Ovary (tissue), 9 donors: ENCODE data around the gene SLC25A39. TPM values are rescaled to one million over a fixed set of nuclear protein-coding genes. Genes with fewer than 3 reads are reported as not detected.
"Not testable (repeated sequence)": the region's sequence is repeated elsewhere in the genome, so short reads cannot be mapped to it uniquely, and the experiment has no call there.

Experiments
- DNase-seq, 5 donors: peaks; one replicate each; pipeline ENCODE4 v3.0.0-alpha.2; 2019 to 2020
- H3K27ac ChIP-seq, 2 donors: fragments of 200-600 bp; one replicate each; pipeline versions ENCODE4 v1.5.1 to v1.8.0; 2019 to 2022
- H3K27me3 ChIP-seq: fragments of 200-600 bp; one replicate; pipeline ENCODE4 v1.8.0; 2022
- H3K36me3 ChIP-seq: fragments of 200-600 bp; sonication (generic); one replicate; pipeline ENCODE4 v1.5.1; 2019
- H3K4me1 ChIP-seq: one replicate; pipeline ENCODE4 v1.8.1; 2013; ENCODE audit warnings: mild to moderate bottlenecking, moderate library complexity; ENCODE audit not compliant: insufficient read depth
- H3K4me3 ChIP-seq: fragments of 200-600 bp; sonication (generic); one replicate; pipeline ENCODE4 v1.5.1; 2017
- H3K9me3 ChIP-seq, 2 donors: fragments of 200-600 bp in 1 of 2; sonication (generic) in 1 of 2; one replicate each; pipeline versions ENCODE4 v1.5.1 to v1.8.1; 2013 to 2019; ENCODE audit warnings: mild to moderate bottlenecking in 1 of 2, moderate library complexity in 1 of 2
- CTCF ChIP-seq, 3 donors: fragments of 450-650 bp in 2 of 3; fragments of 200-600 bp in 1 of 3; IDR thresholded peaks; one replicate each; pipeline versions ENCODE4 v1.5.1 to v1.8.0; 2016 to 2022; ENCODE audit warnings: antibody characterized with exemption in 3 of 3, mild to moderate bottlenecking in 1 of 3
- EP300 ChIP-seq: sonication (generic); formaldehyde crosslinking; IDR thresholded peaks from one replicate; pipeline ENCODE4 v1.6.1; 2017; ENCODE audit warnings: antibody characterized with exemption
- POLR2A ChIP-seq: fragments of 450-650 bp; IDR thresholded peaks from one replicate; pipeline ENCODE4 v1.6.1; 2017; ENCODE audit warnings: antibody characterized with exemption, mild to moderate bottlenecking, moderate library complexity
- WGBS, 3 donors: extraction: QIAGEN DNeasy Blood & Tissue Kit in 1 of 3; methylation state at CpG; one replicate each; pipeline versions ENCODE4 v1.1.5 to v1.1.7; 2013 to 2017; 5-methylcytosine and 5-hydroxymethylcytosine counted together
- intact Hi-C, 4 donors: fragments of 100-400 bp; cut with DNase I; formaldehyde crosslinking; loops; one replicate each; pipeline versions ENCODE4 v1.11.0 to v1.15.1; 2022 to 2023
- polyA plus RNA-seq, 2 donors: library from polyadenylated mRNA; stranded (reverse); fragments of 200-250 nt in 1 of 2; fragments of 350-450 nt in 1 of 2; fragmentation: Illumina TruSeq in 1 of 2; extraction: RNeasy Lipid Tissue Mini Kit (QIAGEN cat#74804) in 1 of 2; gene quantifications; one replicate each; pipeline ENCODE4 v1.2.3, GENCODE V29; 2013 to 2014
- total RNA-seq, 7 donors: library from RNA; depleted of rRNA in 2 of 7; stranded (reverse); fragments of >200 nt in 2 of 7; fragmentation: NEBNext Ultra II Directional in 3 of 7; extraction: Animal tissue kit (Norgen Biotek cat#: 25700) in 3 of 7; gene quantifications; one replicate each; pipeline versions ENCODE4 v1.1.0 to v1.2.4, GENCODE V29; 2016 to 2023
- donor health status: DM: no; HTN: no; CAD: no; lungs with moderate emphysema.
- donor health status: DM: no; HTN: no; CAD: no.
- donor health status: Bipolar disorder and iron deficiency.
- donor health status: DM: yes; HTN: yes; CAD: no.
- donor health status: DM: no; HTN: no; CAD: no.
- donor health status: DM: yes; HTN: yes; CAD: no.

SLC25A39 gene
- total and polyA plus RNA-seq, 9 donors = 15.9 to 111 (median 63.8) TPM

- H3K9me3 ChIP-seq = no peaks in the 10 kb centered on the region
- peaks cover 5% of the 10 kb centered on the region for H3K4me1 ChIP-seq
- no peak overlapping the region for H3K27ac ChIP-seq
- intact Hi-C loops = loop anchor here in 1 of 4 donors (10.0 kb wide), 1 partner anchor 145 kb away; no protein-coding TSS in a partner anchor
- no peak overlapping the region for H3K4me3 ChIP-seq
- TF ChIP-seq EP300 = no peak
- TF ChIP-seq CTCF (IDR thresholded peaks at IDR 0.05) = no peak
- no peak for TF ChIP-seq POLR2A
- DNase-seq = no peak
- 87 to 90% (median 89%) methylated on average over 12 of the region's 12 CpGs for WGBS, 3 donors
- no peaks in the 10 kb centered on the region for H3K36me3 ChIP-seq
- H3K27me3 ChIP-seq = no peaks in the 10 kb centered on the region
Measured at GRCh38 chr17:44349553-44350070, 25.0 kb upstream of the SLC25A39 start.

- DNase-seq = no peak
- Histone ChIP-seq H3K27me3 (no peaks in the 10 kb centered on the region), H3K9me3 (no peaks in the 10 kb centered on the region), H3K27ac (no peak overlapping the region), H3K36me3 (no peaks in the 10 kb centered on the region), H3K4me3 (no peak overlapping the region), H3K4me1 (peaks cover 5% of the 10 kb centered on the region)
- intact Hi-C loops = no loop called here
- WGBS, 3 donors = 75 to 85% (median 83%) methylated on average over 4 to 6 of the region's 6 CpGs
- TF ChIP-seq EP300 (no peak), POLR2A (no peak), CTCF (IDR thresholded peaks at IDR 0.05) (no peak)
Measured at GRCh38 chr17:44348988-44349364, 24.4 kb upstream of the SLC25A39 start.

GRCh38 chr17:44348234-44348987, 23.8 kb upstream of the SLC25A39 start:
- DNase-seq = no peak
- no peak for TF ChIP-seq POLR2A
- no peak for TF ChIP-seq CTCF (IDR thresholded peaks at IDR 0.05)
- TF ChIP-seq EP300 = no peak
- peaks cover 5% of the 10 kb centered on the region for H3K4me1 ChIP-seq
- H3K36me3 ChIP-seq = no peaks in the 10 kb centered on the region
- H3K27ac ChIP-seq = no peak overlapping the region
- H3K27me3 ChIP-seq = no peaks in the 10 kb centered on the region
- H3K4me3 ChIP-seq = no peak overlapping the region
- intact Hi-C loops = no loop called here
- no peaks in the 10 kb centered on the region for H3K9me3 ChIP-seq
- 83 to 86% (median 86%) methylated on average over 9 of the region's 9 CpGs for WGBS, 3 donors

GRCh38 chr17:44347206-44348055, 22.8 kb upstream of the SLC25A39 start:
- H3K4me1 ChIP-seq, intact Hi-C loops, H3K4me3 ChIP-seq, DNase-seq, H3K36me3 ChIP-seq, H3K27ac ChIP-seq, H3K27me3 ChIP-seq, H3K9me3 ChIP-seq: not testable (repeated sequence)
- 80 to 85% (median 84%) methylated on average over 18 of the region's 18 CpGs for WGBS, 3 donors
